ENCODE data around the gene PKD1. TPM values are rescaled to one million over a fixed set of nuclear protein-coding genes. Genes with fewer than 3 reads are reported as not detected.
A peak's percentile ranks its signal among the peaks of the same experiment; 100 is the strongest.
"Not testable (repeated sequence)": the region's sequence is repeated elsewhere in the genome, so short reads cannot be mapped to it uniquely, and the experiment has no call there.

The PKD1 gene
- total RNA-seq: 10 to 100 TPM; 58.9 to 66.2 TPM
- polyA plus RNA-seq: 9.9 TPM

DNA sequence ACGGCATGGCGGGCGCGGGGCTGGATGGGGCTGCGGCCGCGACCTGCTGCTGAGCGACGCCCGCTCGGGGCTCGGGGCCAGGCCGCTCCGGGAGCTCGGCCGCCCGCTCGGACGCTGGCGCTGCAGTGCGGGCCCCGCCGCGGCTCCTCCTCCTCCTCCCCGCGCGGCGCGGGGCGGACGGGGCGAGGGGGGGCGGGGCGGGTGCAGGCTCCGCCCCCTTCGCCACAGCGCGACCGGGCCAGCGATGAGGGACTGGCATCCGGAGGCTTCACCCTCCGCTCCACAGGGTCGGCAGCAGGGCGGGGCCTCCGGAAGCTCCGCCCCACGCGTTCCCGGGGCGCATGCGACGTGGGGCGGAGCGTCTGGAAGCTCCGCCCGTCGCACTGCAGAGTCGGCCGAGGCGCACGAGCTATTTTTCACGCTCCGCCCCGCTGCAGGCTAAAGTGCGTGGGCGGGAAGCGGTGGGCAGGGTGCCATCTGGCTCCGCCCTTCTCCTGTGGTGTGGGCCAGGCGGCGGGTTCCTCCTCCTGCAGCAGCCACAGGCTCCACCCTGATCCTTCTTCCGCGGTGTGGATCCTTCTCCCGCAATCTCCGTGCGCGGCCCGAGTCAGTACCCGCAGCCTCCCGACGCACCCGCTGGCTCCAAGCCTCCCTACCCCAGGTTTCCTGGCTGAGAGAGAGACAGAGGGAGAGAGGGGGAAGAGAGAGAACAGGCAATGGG lies at the start of gene PKD1:
Gene PKD1 (minus strand): TSS at position 129 of the 721 bp plus-strand sequence. CDS start 209 bp downstream, outside the sequence.
- Mint-ChIP-seq H3K4me1 (peaks cover 9 to 14% (median 11%) of the 10 kb centered on the region in 3 donors), H3K4me3 (peak within 1 kb of the TSS; percentile 84 to 96 (median 92)), H3K27ac (peak within 1 kb of the TSS; percentile 24 to 98 (median 93))
- ChIA-PET CTCF (interaction anchor here (1.1 to 2.0 kb wide), 3 partner anchors 13 to 113 kb away, joined by 3 to 5 read pairs (median 3); no protein-coding TSS in a partner anchor), POLR2A (interaction anchor here (1.0 kb wide), 1 partner anchor 19 kb away, joined by 7 read pairs; the partner anchor contains the start of gene TRAF7)
- H3K27me3 Mint-ChIP-seq; H3K9me3 ChIP-seq (ENCODE audit: low read length); H3K27me3 ChIP-seq (ENCODE audit: insufficient read depth, low read length, poor library complexity, severe bottlenecking); H3K4me1 ChIP-seq (ENCODE audit: insufficient read depth, low read length); H3K36me3 ChIP-seq (ENCODE audit: insufficient read depth, low read length); H3K9me3 Mint-ChIP-seq; H3K36me3 Mint-ChIP-seq: not testable (repeated sequence)
- Histone ChIP-seq H3K27ac (ENCODE audit: low read depth, low read length) (peak within 1 kb of the TSS; percentile 38), H3K4me3 (ENCODE audit: low read length) (peak within 1 kb of the TSS; percentile 28)
- DNase-seq: peak; percentile 97 to 100 (median 99)

- no peaks in the 10 kb centered on the region for H3K9me3 ChIP-seq (ENCODE audit: low read length)
Observed at GRCh38 chr16:2184962-2185361, 49.3 kb upstream of the PKD1 start.

DNA sequence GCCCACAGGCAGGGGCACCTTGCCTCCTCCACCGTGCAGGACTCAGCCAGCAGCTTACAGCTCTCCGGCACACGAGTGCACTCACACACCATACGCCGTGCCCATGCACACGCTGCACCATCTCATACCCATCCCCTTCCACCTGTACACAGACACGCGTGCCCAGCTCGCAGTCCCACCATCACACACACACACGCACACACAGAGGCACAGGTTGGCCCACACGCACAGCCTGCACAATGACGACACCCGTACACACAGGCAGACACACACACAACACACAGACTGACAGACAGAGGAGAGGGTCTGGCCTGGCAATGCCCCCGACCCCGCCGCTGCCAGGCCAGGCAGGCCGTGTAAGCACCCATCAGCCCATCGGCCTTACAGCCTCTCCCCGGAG lies 48.6 kb upstream of the PKD1 start:
- POLR2A ChIA-PET: no interaction called here
- no peak overlapping the region for H3K4me3 Mint-ChIP-seq
- H3K27me3 Mint-ChIP-seq: no peaks in the 10 kb centered on the region
- DNase-seq: no peak
- Histone ChIP-seq H3K9me3 (ENCODE audit: low read length) (no peaks in the 10 kb centered on the region), H3K4me3 (ENCODE audit: low read length) (no peak overlapping the region), H3K27me3 (ENCODE audit: insufficient read depth, low read length, poor library complexity, severe bottlenecking) (no peaks in the 10 kb centered on the region), H3K4me1 (ENCODE audit: insufficient read depth, low read length) (no peaks in the 10 kb centered on the region), H3K36me3 (ENCODE audit: insufficient read depth, low read length) (no peaks in the 10 kb centered on the region), H3K27ac (ENCODE audit: low read depth, low read length) (no peak overlapping the region)
- peak overlapping the region in 2 of 8 donors; percentile 1 to 93 for H3K27ac Mint-ChIP-seq
- CTCF ChIA-PET: no interaction called here
- H3K36me3 Mint-ChIP-seq: peaks cover 0 to 2% (median 0%) of the 10 kb centered on the region in 3 donors
- H3K4me1 Mint-ChIP-seq: peaks cover 3 to 9% (median 7%) of the 10 kb centered on the region in 3 donors
- no peaks in the 10 kb centered on the region for H3K9me3 Mint-ChIP-seq

More at GRCh38 chr16:2184962-2185361, 49.3 kb upstream of the PKD1 start:
- H3K4me1 Mint-ChIP-seq: peaks cover 3 to 9% (median 7%) of the 10 kb centered on the region in 3 donors
- no peaks in the 10 kb centered on the region for H3K27me3 Mint-ChIP-seq
- no peaks in the 10 kb centered on the region for H3K27me3 ChIP-seq (ENCODE audit: insufficient read depth, low read length, poor library complexity, severe bottlenecking)
- no peaks in the 10 kb centered on the region for H3K4me1 ChIP-seq (ENCODE audit: insufficient read depth, low read length)
- no peak overlapping the region for H3K27ac ChIP-seq (ENCODE audit: low read depth, low read length)
- DNase-seq: no peak
- peaks cover 0 to 2% (median 0%) of the 10 kb centered on the region in 3 donors for H3K36me3 Mint-ChIP-seq
- no peak overlapping the region for H3K4me3 ChIP-seq (ENCODE audit: low read length)
- POLR2A ChIA-PET: no interaction called here
- no peak overlapping the region for H3K27ac Mint-ChIP-seq
- CTCF ChIA-PET: no interaction called here
- H3K4me3 Mint-ChIP-seq: no peak overlapping the region
- H3K9me3 Mint-ChIP-seq: no peaks in the 10 kb centered on the region
- no peaks in the 10 kb centered on the region for H3K36me3 ChIP-seq (ENCODE audit: insufficient read depth, low read length)

- CTCF ChIA-PET: no interaction called here
- Mint-ChIP-seq H3K36me3 (peaks cover 0 to 2% (median 0%) of the 10 kb centered on the region in 3 donors), H3K27ac (no peak overlapping the region), H3K9me3 (no peaks in the 10 kb centered on the region), H3K27me3 (no peaks in the 10 kb centered on the region), H3K4me3 (no peak overlapping the region), H3K4me1 (peaks cover 3 to 9% (median 7%) of the 10 kb centered on the region in 3 donors)
- Histone ChIP-seq H3K36me3 (ENCODE audit: insufficient read depth, low read length) (no peaks in the 10 kb centered on the region), H3K27ac (ENCODE audit: low read depth, low read length) (no peak overlapping the region), H3K9me3 (ENCODE audit: low read length) (no peaks in the 10 kb centered on the region), H3K4me3 (ENCODE audit: low read length) (no peak overlapping the region), H3K27me3 (ENCODE audit: insufficient read depth, low read length, poor library complexity, severe bottlenecking) (no peaks in the 10 kb centered on the region), H3K4me1 (ENCODE audit: insufficient read depth, low read length) (no peaks in the 10 kb centered on the region)
- POLR2A ChIA-PET: no interaction called here
- no peak for DNase-seq
Observed at GRCh38 chr16:2183671-2184070, 48.0 kb upstream of the PKD1 start.

DNA sequence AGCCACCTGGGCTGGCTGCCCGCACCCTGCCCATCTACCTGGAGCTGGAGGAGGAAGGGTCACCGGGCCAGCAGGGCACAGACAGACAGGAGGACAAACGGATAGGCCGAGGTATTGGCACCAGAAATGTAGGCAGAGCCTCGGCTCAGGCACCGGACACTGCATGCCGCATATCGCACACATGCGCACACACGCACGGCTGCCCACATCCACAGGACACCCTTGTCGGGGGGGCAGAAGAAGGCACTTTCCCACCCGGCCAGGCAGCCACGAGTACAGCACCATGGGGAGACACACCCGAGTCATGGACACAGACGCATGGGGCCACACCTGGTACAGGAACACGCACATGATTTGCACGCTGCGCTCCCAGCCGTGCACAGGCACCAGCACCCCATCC lies 46.3 kb upstream of the PKD1 start:
- DNase-seq: no peak
- Histone ChIP-seq H3K4me1 (ENCODE audit: insufficient read depth, low read length) (no peaks in the 10 kb centered on the region), H3K27me3 (ENCODE audit: insufficient read depth, low read length, poor library complexity, severe bottlenecking) (no peaks in the 10 kb centered on the region), H3K36me3 (ENCODE audit: insufficient read depth, low read length) (no peaks in the 10 kb centered on the region), H3K4me3 (ENCODE audit: low read length) (no peak overlapping the region), H3K9me3 (ENCODE audit: low read length) (no peaks in the 10 kb centered on the region), H3K27ac (ENCODE audit: low read depth, low read length) (no peak overlapping the region)
- ChIA-PET CTCF (no interaction called here), POLR2A (no interaction called here)
- peak overlapping the region in 2 of 8 donors; percentile 52 to 90 for H3K27ac Mint-ChIP-seq
- H3K9me3 Mint-ChIP-seq: no peaks in the 10 kb centered on the region
- H3K27me3 Mint-ChIP-seq: no peaks in the 10 kb centered on the region
- H3K4me3 Mint-ChIP-seq: no peak overlapping the region
- peaks cover 0 to 5% (median 2%) of the 10 kb centered on the region in 3 donors for H3K36me3 Mint-ChIP-seq
- peaks cover 3 to 9% (median 7%) of the 10 kb centered on the region in 3 donors for H3K4me1 Mint-ChIP-seq

GRCh38 chr16:2180962-2181923 lies 45.5 kb upstream of the PKD1 start:
- no peaks in the 10 kb centered on the region for H3K27me3 Mint-ChIP-seq
- no peak overlapping the region for H3K4me3 Mint-ChIP-seq
- H3K4me1 Mint-ChIP-seq: peaks cover 3 to 9% (median 7%) of the 10 kb centered on the region in 3 donors
- no peaks in the 10 kb centered on the region for H3K36me3 ChIP-seq (ENCODE audit: insufficient read depth, low read length)
- H3K27ac Mint-ChIP-seq: peak overlapping the region in 1 of 8 donors; percentile 52
- no peak for DNase-seq
- ChIA-PET POLR2A (no interaction called here), CTCF (no interaction called here)
- peaks cover 0 to 10% (median 2%) of the 10 kb centered on the region in 3 donors for H3K36me3 Mint-ChIP-seq
- H3K4me3 ChIP-seq (ENCODE audit: low read length): no peak overlapping the region
- H3K9me3 Mint-ChIP-seq: no peaks in the 10 kb centered on the region
- no peak overlapping the region for H3K27ac ChIP-seq (ENCODE audit: low read depth, low read length)
- H3K4me1 ChIP-seq (ENCODE audit: insufficient read depth, low read length): no peaks in the 10 kb centered on the region
- no peaks in the 10 kb centered on the region for H3K27me3 ChIP-seq (ENCODE audit: insufficient read depth, low read length, poor library complexity, severe bottlenecking)
- no peaks in the 10 kb centered on the region for H3K9me3 ChIP-seq (ENCODE audit: low read length)

- ChIA-PET CTCF (no interaction called here), POLR2A (no interaction called here)
- Mint-ChIP-seq H3K27me3 (no peaks in the 10 kb centered on the region), H3K9me3 (no peaks in the 10 kb centered on the region), H3K4me3 (no peak overlapping the region), H3K36me3 (peaks cover 0 to 18% (median 2%) of the 10 kb centered on the region in 3 donors), H3K27ac (no peak overlapping the region), H3K4me1 (peaks cover 3 to 9% (median 7%) of the 10 kb centered on the region in 3 donors)
- H3K9me3 ChIP-seq (ENCODE audit: low read length): no peaks in the 10 kb centered on the region
- H3K4me3 ChIP-seq (ENCODE audit: low read length): no peak overlapping the region
- no peak overlapping the region for H3K27ac ChIP-seq (ENCODE audit: low read depth, low read length)
- no peaks in the 10 kb centered on the region for H3K27me3 ChIP-seq (ENCODE audit: insufficient read depth, low read length, poor library complexity, severe bottlenecking)
- no peak for DNase-seq
- peaks cover 7% of the 10 kb centered on the region for H3K36me3 ChIP-seq (ENCODE audit: insufficient read depth, low read length)
- H3K4me1 ChIP-seq (ENCODE audit: insufficient read depth, low read length): no peaks in the 10 kb centered on the region
Observed at GRCh38 chr16:2180461-2180860, 44.8 kb upstream of the PKD1 start.

- ChIA-PET POLR2A (no interaction called here), CTCF (no interaction called here)
- Mint-ChIP-seq H3K4me1 (peaks cover 3 to 9% (median 7%) of the 10 kb centered on the region in 3 donors), H3K4me3 (no peak overlapping the region), H3K27ac (no peak overlapping the region), H3K27me3 (no peaks in the 10 kb centered on the region), H3K9me3 (no peaks in the 10 kb centered on the region), H3K36me3 (peaks cover 0 to 25% (median 2%) of the 10 kb centered on the region in 3 donors)
- Histone ChIP-seq H3K27me3 (ENCODE audit: insufficient read depth, low read length, poor library complexity, severe bottlenecking) (no peaks in the 10 kb centered on the region), H3K27ac (ENCODE audit: low read depth, low read length) (no peak overlapping the region), H3K4me1 (ENCODE audit: insufficient read depth, low read length) (no peaks in the 10 kb centered on the region), H3K4me3 (ENCODE audit: low read length) (no peak overlapping the region), H3K36me3 (ENCODE audit: insufficient read depth, low read length) (peaks cover 9% of the 10 kb centered on the region), H3K9me3 (ENCODE audit: low read length) (no peaks in the 10 kb centered on the region)
- no peak for DNase-seq
Observed at GRCh38 chr16:2179576-2179975, 43.9 kb upstream of the PKD1 start.
